T-helper 17 cell (primary cell): ENCODE measurements around the gene RAB34. TPM values are rescaled to one million over a fixed set of nuclear protein-coding genes. Genes with fewer than 3 reads are reported as not detected.
"Not testable (repeated sequence)": the region's sequence is repeated elsewhere in the genome, so short reads cannot be mapped to it uniquely, and the experiment has no call there.

ENCODE experiments used
- ATAC-seq: fragments of 150-1000 bp; cut with Tn5 transposase; 2 replicates; pipeline ENCODE4 v1.10.0; 2021; ENCODE audit warnings: mild to moderate bottlenecking, moderate library complexity
- DNase-seq, 3 donors: peaks; one replicate each; pipeline versions ENCODE4 v3.0.0 to v3.0.0-alpha.2; 2020 to 2021
- H3K9me3 ChIP-seq: one replicate; pipeline ENCODE4 v1.7.0; 2013; ENCODE audit warnings: low read length, mild to moderate bottlenecking; ENCODE audit not compliant: control insufficient read depth, poor library complexity, severe bottlenecking
- H3K27ac Mint-ChIP-seq: one replicate; pipeline ENCODE4 v1.8.0; 2022; ENCODE audit warnings: mild to moderate bottlenecking, moderate library complexity, mixed read lengths
- H3K27me3 Mint-ChIP-seq: one replicate; pipeline ENCODE4 v1.8.0; 2022; ENCODE audit warnings: mixed read lengths
- H3K36me3 Mint-ChIP-seq: one replicate; pipeline ENCODE4 v1.8.0; 2022; ENCODE audit warnings: low read depth, mixed read lengths
- H3K4me1 Mint-ChIP-seq: one replicate; pipeline ENCODE4 v1.8.0; 2022; ENCODE audit warnings: mild to moderate bottlenecking, mixed read lengths
- H3K4me3 Mint-ChIP-seq: one replicate; pipeline ENCODE4 v1.8.0; 2022; ENCODE audit warnings: mild to moderate bottlenecking, moderate library complexity, mixed read lengths
- total RNA-seq, 4 donors: library from RNA in 2 of 4; stranded (reverse) in 2 of 4; gene quantifications; one replicate each; pipeline ENCODE4 v1.2.3 and lab custom pipeline; 2022 to 2026

RAB34 gene
- total RNA-seq, 2 donors from 2014 or later, result 8.3 to 24.3 TPM

DNA sequence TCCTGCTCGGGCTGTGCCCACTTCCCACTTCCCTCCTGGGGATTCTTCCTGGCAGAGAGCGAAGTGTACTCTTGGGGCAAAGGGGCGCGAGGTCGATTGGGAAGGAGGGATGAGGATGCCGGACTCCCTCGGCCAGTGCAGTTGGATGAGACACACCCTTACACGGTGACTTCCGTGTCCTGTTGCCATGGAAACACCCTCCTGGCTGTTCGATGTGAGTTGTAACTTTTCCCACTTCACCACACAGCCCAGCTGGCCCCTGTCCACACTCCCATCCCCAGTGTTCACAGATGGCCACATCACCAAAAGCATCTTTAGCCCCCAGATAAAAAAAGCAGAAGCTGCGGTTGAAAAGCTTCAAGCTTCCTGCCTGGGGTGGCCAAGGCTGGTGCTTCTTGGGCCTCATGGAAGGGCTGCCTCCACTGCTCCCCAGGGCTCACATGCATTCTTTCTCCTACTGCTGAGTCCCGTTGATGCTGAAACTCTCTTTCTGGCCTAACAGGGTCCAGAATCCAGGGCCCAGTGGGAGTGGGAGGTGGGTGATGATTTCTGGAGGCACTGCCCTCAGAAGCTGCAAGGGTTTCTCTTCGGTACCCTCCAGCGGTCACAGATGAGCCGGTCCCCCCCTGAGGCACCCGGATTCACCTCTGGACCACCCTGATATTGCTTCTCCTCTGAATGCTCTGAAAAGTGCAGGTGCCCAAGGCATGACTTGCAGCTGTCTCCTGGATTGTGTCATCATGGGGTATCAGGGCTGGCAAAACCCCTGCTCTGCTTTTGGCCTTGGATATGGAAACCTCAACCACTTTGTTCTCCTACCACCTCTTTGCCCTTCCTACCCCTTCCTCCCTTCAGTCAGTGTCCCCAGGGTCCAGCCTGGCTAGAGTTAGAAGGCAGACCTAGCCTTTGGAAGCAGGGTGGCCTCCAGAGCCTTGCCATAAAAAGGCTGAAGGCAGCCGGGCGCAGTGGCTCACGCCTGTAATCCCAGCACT lies 24.0 kb upstream of the RAB34 start:
- Mint-ChIP-seq H3K27me3 (no peaks in the 10 kb centered on the region), H3K4me1 (peaks cover 24% of the 10 kb centered on the region), H3K27ac (peak overlapping the region; percentile 61), H3K4me3 (peak overlapping the region; percentile 5), H3K36me3 (peaks cover 2% of the 10 kb centered on the region)
- DNase-seq (no peak), ATAC-seq (no peak)
- no peaks in the 10 kb centered on the region for H3K9me3 ChIP-seq

DNA sequence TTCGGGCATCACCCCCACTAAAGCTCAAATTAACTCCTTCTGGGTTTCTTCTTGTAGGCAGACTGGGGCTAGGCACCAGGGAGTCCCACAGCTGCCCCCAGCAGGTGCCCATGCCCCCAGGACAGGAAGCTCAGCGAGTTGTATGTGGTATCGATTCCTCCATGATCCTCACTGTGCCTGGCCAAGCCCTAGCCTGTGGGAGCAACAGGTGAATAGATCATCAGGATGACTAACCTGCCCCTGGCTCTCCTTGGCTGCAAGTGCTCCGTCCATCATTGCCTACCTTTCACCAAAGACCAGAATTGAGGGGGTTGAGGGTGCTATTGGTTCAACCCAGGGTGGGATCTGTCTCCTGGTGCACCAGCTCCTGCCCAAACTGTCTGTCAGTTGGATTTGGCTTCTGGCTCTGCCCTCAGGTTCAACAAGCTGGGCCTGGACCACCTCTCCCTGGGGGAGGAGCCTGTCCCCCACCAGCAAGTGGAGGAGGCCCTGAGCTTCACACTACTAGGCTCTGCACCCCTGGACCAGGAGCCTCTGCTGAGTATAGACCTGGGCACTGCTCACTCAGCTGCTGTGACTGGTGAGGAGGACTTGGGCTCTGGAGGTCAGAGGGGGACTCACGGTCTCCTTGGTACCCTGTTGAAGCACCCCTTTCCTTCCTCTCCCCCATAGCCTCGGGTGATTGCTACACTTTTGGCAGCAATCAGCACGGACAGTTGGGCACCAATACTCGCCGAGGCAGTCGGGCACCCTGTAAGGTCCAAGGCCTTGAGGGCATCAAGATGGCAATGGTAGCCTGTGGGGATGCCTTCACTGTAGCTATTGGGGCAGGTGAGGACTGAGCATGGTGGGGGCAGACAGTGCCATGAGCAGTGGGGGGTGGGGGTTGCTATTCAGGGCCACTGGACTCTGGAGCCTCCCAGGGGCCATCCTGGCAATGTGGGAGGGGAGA lies 23.0 kb upstream of the RAB34 start:
- no peak overlapping the region for H3K4me3 Mint-ChIP-seq
- H3K9me3 ChIP-seq, result no peaks in the 10 kb centered on the region
- no peak overlapping the region for H3K27ac Mint-ChIP-seq
- peaks cover 24% of the 10 kb centered on the region for H3K4me1 Mint-ChIP-seq
- ATAC-seq (no peak), DNase-seq (no peak)
- peaks cover 2% of the 10 kb centered on the region for H3K36me3 Mint-ChIP-seq
- no peaks in the 10 kb centered on the region for H3K27me3 Mint-ChIP-seq

DNA sequence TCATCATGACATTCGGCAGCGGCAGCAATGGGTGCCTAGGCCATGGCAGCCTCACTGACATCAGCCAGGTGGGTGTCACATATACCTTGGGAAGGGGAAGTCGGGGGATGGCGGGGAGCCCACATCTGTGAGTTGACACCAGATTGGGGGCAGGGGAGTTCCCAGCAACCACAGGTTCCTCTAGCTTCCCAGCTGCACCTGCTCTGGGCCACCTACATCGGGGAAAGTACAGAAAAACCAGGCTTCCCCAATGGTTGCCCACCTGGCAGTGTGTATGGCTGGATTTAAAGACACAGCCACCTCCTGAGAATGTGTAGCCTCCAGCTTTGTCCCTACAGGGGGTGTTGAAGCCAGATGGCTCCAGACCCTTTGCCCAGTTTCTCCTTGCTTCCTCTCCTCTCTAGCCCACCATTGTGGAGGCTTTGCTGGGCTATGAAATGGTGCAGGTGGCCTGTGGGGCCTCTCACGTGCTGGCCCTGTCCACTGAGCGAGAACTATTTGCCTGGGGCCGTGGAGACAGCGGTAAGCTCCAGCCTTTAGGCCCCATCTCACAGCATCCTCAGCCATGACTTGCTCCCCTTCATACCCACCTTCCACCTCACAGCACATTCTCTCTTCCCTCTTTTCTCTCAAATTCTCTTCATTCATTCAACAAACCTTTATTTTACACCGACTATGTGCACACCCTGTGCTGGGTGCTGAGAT lies 21.2 kb upstream of the RAB34 start:
- Mint-ChIP-seq H3K4me3 (no peak overlapping the region), H3K36me3 (peaks cover 2% of the 10 kb centered on the region)
- DNase-seq, result peak in 2 of 3 donors; percentile 56 to 61

DNA sequence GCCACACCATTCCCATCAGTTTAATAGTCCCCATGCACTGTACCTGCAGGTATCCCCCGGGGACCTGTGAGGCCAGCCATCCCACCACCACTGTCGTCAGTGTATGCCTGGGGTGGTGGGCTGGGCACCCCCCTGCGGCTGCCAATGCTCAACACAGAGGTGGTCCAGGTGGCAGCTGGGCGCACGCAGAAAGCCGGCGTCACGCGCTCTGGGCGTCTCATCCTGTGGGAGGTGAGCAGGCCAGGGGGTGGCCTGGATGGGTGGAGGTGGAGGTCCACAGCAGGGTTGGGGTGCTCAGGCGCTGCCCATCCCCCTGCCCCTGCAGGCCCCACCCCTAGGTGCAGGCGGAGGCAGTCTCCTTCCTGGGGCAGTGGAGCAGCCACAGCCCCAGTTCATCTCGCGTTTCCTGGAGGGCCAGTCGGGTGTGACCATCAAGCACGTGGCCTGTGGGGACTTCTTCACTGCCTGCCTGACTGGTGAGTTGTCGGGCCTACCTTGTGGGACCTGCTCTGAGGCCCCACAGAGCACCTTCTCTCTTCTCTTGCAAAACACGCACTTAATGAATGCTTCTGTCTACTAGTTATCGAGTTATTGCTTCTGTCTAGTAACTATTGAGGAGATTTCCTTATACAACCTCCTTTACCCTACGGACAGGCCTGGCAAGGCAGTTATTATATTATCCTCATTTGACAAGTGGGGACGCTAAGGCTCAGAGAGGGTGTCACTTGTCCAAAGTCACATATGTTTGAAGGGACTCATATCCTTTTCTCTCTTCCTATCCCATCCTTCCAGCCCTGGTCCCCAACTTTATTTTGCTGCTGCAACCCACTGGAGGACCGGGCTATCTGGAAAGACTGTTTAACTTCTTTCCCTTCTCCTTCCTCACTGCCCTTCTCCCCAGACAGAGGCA lies 20.4 kb upstream of the RAB34 start:
- Mint-ChIP-seq H3K27me3 (no peaks in the 10 kb centered on the region), H3K4me3 (no peak overlapping the region), H3K36me3 (peaks cover 2% of the 10 kb centered on the region), H3K27ac (peak overlapping the region; percentile 95), H3K4me1 (peaks cover 16% of the 10 kb centered on the region)
- no peak for DNase-seq
- no peaks in the 10 kb centered on the region for H3K9me3 ChIP-seq
- peak; percentile 22 for ATAC-seq

More for the DNA sequence above, 21.2 kb upstream of the RAB34 start:
- Mint-ChIP-seq H3K4me1 (peaks cover 16% of the 10 kb centered on the region), H3K27ac (peak overlapping the region; percentile 95), H3K27me3 (no peaks in the 10 kb centered on the region)
- peak; percentile 93 for ATAC-seq
- no peaks in the 10 kb centered on the region for H3K9me3 ChIP-seq

DNA sequence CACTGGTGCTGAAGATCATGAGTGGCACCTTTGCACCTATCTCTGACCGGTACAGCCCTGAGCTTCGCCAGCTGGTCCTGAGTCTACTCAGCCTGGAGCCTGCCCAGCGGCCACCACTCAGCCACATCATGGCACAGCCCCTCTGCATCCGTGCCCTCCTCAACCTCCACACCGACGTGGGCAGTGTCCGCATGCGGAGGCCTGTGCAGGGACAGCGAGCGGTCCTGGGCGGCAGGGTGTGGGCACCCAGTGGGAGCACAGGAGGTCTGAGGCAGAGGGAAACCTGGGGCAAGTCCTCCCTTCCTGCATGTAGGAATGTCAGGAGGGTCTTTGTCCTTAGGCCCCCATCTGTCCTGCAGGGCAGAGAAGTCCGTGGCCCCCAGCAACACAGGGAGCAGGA lies 19.6 kb upstream of the RAB34 start:
- H3K27me3 Mint-ChIP-seq, result no peaks in the 10 kb centered on the region
- no peak for ATAC-seq
- no peak for DNase-seq
- peaks cover 16% of the 10 kb centered on the region for H3K4me1 Mint-ChIP-seq
- no peak overlapping the region for H3K27ac Mint-ChIP-seq
- no peak overlapping the region for H3K4me3 Mint-ChIP-seq
- H3K9me3 ChIP-seq, result no peaks in the 10 kb centered on the region
- peaks cover 2% of the 10 kb centered on the region for H3K36me3 Mint-ChIP-seq

DNA sequence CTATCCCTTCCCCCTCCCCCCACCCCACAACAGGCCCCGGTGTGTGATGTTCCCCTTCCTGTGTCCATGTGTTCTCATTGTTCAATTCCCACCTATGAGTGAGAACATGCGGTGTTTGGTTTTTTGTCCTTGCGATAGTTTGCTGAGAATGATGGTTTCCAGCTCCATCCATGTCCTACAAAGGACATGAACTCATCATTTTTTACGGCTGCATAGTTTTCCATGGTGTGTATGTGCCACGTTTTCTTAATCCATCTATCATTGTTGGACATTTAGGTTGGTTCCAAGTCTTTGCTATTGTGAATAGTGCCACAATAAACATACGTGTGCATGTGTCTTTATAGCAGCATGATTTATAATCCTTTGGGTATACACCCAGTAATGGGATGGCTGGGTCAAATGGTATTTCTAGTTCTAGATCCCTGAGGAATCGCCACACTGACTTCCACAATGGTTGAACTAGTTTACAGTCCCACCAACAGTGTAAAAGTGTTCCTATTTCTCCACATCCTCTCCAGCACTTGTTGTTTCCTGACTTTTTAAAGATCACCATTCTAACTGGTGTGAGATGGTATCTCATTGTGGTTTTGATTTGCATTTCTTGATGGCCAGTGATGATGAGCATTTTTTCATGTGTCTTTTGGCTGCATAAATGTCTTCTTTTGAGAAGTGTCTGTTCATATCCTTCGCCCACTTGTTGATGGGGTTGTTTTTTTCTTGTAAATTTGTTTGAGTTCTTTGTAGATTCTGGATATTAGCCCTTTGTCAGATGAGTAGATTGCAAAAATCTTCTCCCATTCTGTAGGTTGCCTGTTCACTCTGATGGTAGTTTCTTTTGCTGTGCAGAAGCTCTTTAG lies 18.5 kb upstream of the RAB34 start:
- not testable (repeated sequence) for H3K36me3 Mint-ChIP-seq, ATAC-seq, H3K27me3 Mint-ChIP-seq, H3K27ac Mint-ChIP-seq, H3K4me3 Mint-ChIP-seq, H3K9me3 ChIP-seq, DNase-seq
- peaks cover 16% of the 10 kb centered on the region for H3K4me1 Mint-ChIP-seq

DNA sequence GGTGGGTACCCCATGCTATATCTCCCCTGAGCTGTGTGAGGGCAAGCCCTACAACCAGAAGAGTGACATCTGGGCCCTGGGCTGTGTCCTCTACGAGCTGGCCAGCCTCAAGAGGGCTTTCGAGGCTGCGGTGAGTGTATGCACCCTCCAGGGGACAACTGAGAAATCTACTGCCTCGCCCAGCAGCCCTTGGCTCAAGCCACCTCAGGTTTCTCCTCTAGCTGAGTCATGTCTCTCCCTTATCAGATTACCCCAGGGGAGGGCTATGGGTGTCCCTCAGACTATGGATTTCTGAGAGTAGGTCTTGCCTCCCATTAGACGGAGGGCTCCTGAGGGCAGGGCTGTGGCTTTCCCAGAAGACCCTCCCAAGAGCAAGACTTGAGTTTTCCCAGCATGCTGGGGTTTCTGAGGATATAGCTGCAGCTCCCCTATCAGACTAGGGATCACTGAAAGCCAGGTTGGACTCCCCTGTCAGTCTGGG lies 17.6 kb upstream of the RAB34 start:
- ATAC-seq (no peak), DNase-seq (no peak)
- H3K9me3 ChIP-seq, result no peaks in the 10 kb centered on the region
- Mint-ChIP-seq H3K27me3 (no peaks in the 10 kb centered on the region), H3K36me3 (peaks cover 4% of the 10 kb centered on the region), H3K4me1 (peaks cover 16% of the 10 kb centered on the region), H3K27ac (no peak overlapping the region), H3K4me3 (no peak overlapping the region)

DNA sequence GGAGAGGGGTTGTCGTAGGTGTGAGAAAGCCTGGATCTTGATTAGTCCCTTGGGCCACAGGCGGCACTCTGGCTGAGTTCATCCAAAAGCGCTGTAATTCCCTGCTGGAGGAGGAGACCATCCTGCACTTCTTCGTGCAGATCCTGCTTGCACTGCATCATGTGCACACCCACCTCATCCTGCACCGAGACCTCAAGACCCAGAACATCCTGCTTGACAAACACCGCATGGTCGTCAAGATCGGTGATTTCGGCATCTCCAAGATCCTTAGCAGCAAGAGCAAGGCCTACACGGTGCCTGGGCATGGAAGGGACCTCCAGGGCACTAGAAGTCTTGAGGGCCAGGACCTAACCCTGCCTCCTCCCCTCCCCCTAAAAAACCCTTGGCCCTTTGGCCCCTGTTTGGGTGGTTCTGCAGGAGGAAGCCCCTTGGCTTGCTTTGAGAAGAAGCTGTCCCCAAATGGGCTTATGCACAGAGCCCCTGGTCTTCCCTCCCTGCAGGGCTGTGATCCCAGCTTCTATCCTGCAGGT lies 17.1 kb upstream of the RAB34 start:
- DNase-seq (no peak), ATAC-seq (no peak)
- Mint-ChIP-seq H3K36me3 (peaks cover 4% of the 10 kb centered on the region), H3K4me1 (peaks cover 17% of the 10 kb centered on the region), H3K27me3 (no peaks in the 10 kb centered on the region), H3K4me3 (no peak overlapping the region), H3K27ac (no peak overlapping the region)
- H3K9me3 ChIP-seq, result no peaks in the 10 kb centered on the region

DNA sequence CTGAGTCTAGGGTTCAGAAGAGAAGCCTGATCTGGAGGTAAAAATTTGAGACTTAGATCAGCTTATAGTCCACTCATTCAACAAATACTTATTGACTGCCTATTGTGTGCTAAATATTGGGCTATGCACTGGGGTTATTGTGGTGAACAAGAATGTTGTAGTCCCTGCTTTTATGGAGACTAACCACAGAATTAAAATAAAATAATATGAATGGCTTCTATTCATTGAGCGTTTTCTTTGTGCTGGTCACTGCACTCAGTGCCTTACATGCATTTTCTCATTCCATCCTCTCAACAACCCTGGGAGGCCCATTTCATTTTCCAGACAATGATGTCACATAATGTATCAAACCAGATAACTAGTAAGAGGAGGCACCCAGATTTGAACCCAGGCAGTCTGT lies 15.7 kb upstream of the RAB34 start:
- no peaks in the 10 kb centered on the region for H3K9me3 ChIP-seq
- no peak overlapping the region for H3K4me3 Mint-ChIP-seq
- DNase-seq (no peak), ATAC-seq (no peak)
- no peaks in the 10 kb centered on the region for H3K27me3 Mint-ChIP-seq
- peaks cover 17% of the 10 kb centered on the region for H3K4me1 Mint-ChIP-seq
- H3K27ac Mint-ChIP-seq, result no peak overlapping the region
- peaks cover 2% of the 10 kb centered on the region for H3K36me3 Mint-ChIP-seq

DNA sequence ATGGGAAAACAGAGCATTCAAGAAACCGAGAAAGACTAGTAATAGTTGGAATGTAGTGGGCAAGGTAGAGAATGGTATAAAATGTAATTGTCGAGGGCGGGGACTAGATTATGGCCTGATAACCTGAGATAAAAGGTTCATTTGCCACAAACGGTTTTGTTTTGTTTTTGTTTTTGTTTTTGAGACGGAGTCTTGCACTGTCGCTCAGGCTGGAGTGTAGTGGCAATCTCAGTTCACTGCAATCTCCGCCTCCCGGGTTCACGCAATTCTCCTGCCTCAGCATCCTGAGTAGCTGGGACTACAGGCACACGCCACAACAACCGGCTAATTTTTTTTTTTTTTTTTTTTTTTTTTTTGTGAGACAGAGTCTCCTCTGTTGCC lies 12.3 kb upstream of the RAB34 start:
- H3K9me3 ChIP-seq, result no peaks in the 10 kb centered on the region
- ATAC-seq (no peak), DNase-seq (no peak)
- H3K4me3 Mint-ChIP-seq, result no peak overlapping the region
- peaks cover 2% of the 10 kb centered on the region for H3K36me3 Mint-ChIP-seq
- no peak overlapping the region for H3K27ac Mint-ChIP-seq
- peaks cover 33% of the 10 kb centered on the region for H3K4me1 Mint-ChIP-seq
- no peaks in the 10 kb centered on the region for H3K27me3 Mint-ChIP-seq
